HUES48 (cell line): ENCODE data around the gene UAP1.
"Not testable (repeated sequence)": the region's sequence is repeated elsewhere in the genome, so short reads cannot be mapped to it uniquely, and the experiment has no call there.

Source experiments
- H3K27ac ChIP-seq: one replicate; pipeline ENCODE4 v1.7.0; 2013; ENCODE audit warnings: low read depth, low read length, inconsistent platforms
- H3K27me3 ChIP-seq: 2 replicates; pipeline ENCODE4 v1.6.1; 2013; ENCODE audit warnings: mild to moderate bottlenecking, low read length; ENCODE audit not compliant: control insufficient read depth, insufficient read depth
- H3K36me3 ChIP-seq: 2 replicates; pipeline ENCODE4 v1.6.1; 2013; ENCODE audit warnings: low read length; ENCODE audit not compliant: control insufficient read depth, insufficient read depth
- H3K4me1 ChIP-seq: 2 replicates; pipeline ENCODE4 v1.6.1; 2013; ENCODE audit warnings: mild to moderate bottlenecking, low read length; ENCODE audit not compliant: control insufficient read depth, insufficient read depth
- H3K4me3 ChIP-seq: 2 replicates; pipeline ENCODE4 v1.5.1; 2013; ENCODE audit warnings: mild to moderate bottlenecking, low read depth, low read length
- H3K9ac ChIP-seq: 2 replicates; pipeline ENCODE4 v1.6.1; 2013; ENCODE audit warnings: mild to moderate bottlenecking, low read depth, low read length, moderate library complexity
- H3K9me3 ChIP-seq: 2 replicates; pipeline ENCODE4 v1.6.1; 2013; ENCODE audit warnings: low read length; ENCODE audit not compliant: control insufficient read depth, insufficient read depth

UAP1 gene

DNA sequence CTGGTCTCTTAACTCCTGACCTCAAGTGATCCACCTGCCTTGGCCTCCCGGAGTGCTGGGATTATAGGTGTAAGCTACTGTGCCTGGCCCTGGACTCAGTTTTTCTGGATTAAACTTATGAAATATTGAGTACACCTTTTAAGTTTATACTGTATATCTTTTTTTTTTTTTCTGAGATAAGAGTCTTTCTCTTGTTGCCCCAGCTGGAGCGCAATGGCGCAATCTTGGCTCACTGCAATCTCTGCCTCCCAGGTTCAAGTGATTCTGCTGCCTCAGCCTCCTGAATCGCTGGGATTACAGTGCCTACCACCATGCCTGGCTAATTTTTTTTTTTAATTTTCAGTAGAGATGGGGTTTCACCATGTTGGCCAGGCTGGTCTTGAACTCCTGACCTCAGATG lies 23.6 kb downstream of the UAP1 start:
- H3K9me3 ChIP-seq, H3K9ac ChIP-seq, H3K27ac ChIP-seq, H3K27me3 ChIP-seq, H3K4me3 ChIP-seq, H3K4me1 ChIP-seq: not testable (repeated sequence)
- H3K36me3 ChIP-seq = peaks cover 33% of the 10 kb centered on the region

DNA sequence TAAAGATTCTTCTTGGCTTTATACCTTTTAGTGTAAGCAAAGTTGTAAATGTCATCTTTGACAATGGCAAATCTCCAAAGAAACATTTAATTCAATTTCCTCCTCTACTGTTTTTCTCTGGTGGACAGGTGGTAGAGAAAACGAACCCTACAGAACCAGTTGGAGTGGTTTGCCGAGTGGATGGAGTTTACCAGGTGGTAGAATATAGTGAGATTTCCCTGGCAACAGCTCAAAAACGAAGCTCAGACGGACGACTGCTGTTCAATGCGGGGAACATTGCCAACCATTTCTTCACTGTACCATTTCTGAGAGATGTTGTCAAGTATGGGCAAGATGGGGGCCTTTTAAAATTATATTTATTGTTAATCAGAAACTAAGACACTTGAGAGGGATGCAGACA lies 25.8 kb downstream of the UAP1 start:
- Histone ChIP-seq H3K9ac (no peak overlapping the region), H3K27me3 (no peaks in the 10 kb centered on the region), H3K36me3 (peaks cover 15% of the 10 kb centered on the region), H3K4me3 (no peak overlapping the region), H3K9me3 (no peaks in the 10 kb centered on the region), H3K4me1 (no peaks in the 10 kb centered on the region), H3K27ac (no peak overlapping the region)

DNA sequence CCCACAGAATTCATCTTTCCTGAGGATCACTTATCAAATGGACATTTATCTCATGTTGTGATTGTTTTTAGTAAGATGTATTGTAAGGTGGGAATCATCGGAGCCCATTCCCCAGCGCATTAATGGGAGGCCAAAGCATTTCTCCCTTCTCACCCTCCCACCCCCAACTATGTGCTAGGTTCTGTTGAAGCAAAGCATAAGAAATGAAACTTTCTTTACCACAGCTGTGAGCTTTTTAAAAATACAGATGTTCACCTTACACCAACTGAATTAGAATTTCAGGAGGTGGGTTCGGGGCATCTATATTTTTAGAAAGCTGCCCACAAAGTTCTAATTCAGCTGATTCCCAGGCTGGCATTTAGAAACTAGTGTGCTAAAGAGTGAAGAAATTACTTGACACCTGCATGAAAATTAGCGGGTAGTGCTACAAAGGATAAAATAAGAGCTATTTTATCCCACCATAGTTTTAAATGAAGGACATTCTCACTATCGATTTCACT lies 26.3 kb downstream of the UAP1 start:
- Histone ChIP-seq H3K4me1 (no peaks in the 10 kb centered on the region), H3K9ac (no peak overlapping the region), H3K36me3 (peaks cover 19% of the 10 kb centered on the region), H3K4me3 (no peak overlapping the region), H3K27me3 (no peaks in the 10 kb centered on the region), H3K9me3 (no peaks in the 10 kb centered on the region), H3K27ac (no peak overlapping the region)

DNA sequence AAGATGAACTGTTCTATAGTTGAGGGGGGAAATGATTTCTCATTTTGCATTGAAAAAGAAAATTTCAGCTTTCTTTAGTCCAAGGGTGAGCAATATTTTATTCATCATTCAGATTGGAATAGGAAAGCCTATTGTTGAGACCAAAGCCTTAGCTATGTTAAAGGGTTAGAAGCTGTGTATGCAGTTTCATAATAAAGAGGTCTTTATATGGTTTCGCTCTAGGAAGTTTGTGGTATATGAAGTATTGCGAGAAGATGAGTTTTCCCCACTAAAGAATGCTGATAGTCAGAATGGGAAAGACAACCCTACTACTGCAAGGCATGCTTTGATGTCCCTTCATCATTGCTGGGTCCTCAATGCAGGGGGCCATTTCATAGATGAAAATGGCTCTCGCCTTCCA lies 28.6 kb downstream of the UAP1 start:
- Histone ChIP-seq H3K4me3 (no peak overlapping the region), H3K9ac (no peak overlapping the region), H3K4me1 (no peaks in the 10 kb centered on the region), H3K9me3 (no peaks in the 10 kb centered on the region), H3K27ac (no peak overlapping the region), H3K27me3 (no peaks in the 10 kb centered on the region), H3K36me3 (peaks cover 28% of the 10 kb centered on the region)

DNA sequence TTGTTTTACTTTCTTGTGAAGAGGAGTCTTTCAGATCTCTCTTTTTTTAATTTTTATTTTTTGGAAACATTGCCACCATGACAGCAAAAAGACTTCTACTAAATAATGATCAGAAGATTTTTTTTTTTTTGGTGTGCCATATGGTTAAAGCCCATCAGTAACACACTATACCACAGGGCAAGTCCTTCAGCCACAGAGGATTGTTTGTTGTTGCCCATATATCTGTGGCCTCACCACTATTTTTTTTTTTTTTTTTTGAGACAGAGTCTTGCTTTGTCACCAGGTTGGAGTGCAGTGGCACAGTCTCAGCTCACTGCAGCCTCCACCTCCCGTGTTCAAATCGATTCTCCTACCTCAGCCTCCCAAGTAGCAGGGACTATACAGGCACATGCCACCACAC lies 29.2 kb downstream of the UAP1 start:
- Histone ChIP-seq H3K9me3 (no peaks in the 10 kb centered on the region), H3K4me1 (no peaks in the 10 kb centered on the region), H3K27me3 (no peaks in the 10 kb centered on the region), H3K36me3 (peaks cover 28% of the 10 kb centered on the region), H3K27ac (no peak overlapping the region), H3K9ac (no peak overlapping the region), H3K4me3 (no peak overlapping the region)

DNA sequence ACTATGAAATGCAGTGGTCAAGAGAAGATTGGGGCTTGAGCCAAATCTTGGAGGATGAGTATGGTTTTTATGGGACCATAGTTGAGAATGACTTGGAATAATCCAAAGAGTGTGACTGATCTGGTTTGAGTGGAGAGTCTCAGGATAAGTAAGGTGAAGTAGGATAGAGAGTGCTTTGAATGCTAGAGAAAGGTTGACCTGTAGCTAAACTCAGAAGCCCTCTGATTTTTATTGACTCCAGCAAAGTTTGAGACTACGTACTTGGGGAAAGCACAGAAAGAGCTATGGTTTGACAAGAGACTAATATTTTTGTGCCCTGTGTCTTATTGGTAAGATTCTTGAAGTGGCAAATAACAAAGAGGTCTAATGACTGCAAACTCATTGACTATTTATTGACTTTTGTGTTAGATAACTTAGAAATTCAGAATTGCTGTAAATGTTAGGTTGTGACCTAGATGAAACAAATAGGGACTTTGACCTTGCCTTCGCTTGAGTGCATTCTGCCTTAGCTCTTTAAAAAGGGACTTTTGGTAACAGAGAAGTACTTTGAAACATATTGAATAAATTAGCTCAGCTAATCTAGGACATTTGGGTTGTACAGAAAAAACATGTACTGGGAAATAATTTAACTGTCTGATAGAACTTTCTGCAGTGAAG lies 35.1 kb downstream of the UAP1 start:
- Histone ChIP-seq H3K9ac (no peak overlapping the region), H3K36me3 (peaks cover 26% of the 10 kb centered on the region), H3K4me3 (no peak overlapping the region)

DNA sequence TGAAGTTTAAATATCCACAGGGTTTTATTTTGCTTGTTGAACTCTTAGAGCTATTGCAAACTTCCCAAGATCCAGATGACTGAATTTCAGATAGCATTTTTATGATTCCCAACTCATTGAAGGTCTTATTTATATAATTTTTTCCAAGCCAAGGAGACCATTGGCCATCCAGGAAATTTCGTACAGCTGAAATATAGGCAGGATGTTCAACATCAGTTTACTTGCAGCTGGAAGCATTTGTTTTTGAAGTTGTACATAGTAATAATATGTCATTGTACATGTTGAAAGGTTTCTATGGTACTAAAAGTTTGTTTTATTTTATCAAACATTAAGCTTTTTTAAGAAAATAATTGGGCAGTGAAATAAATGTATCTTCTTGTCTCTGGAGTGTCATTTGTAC lies 37.9 kb downstream of the UAP1 start:
- H3K4me3 ChIP-seq = no peak overlapping the region
- no peaks in the 10 kb centered on the region for H3K27me3 ChIP-seq
- H3K9ac ChIP-seq = no peak overlapping the region
- H3K27ac ChIP-seq = no peak overlapping the region
- H3K9me3 ChIP-seq = no peaks in the 10 kb centered on the region
- H3K36me3 ChIP-seq = peaks cover 19% of the 10 kb centered on the region
- no peaks in the 10 kb centered on the region for H3K4me1 ChIP-seq

More for the DNA sequence above, 35.1 kb downstream of the UAP1 start:
- no peak overlapping the region for H3K27ac ChIP-seq
- H3K9me3 ChIP-seq = no peaks in the 10 kb centered on the region
- no peaks in the 10 kb centered on the region for H3K4me1 ChIP-seq
- H3K27me3 ChIP-seq = no peaks in the 10 kb centered on the region

DNA sequence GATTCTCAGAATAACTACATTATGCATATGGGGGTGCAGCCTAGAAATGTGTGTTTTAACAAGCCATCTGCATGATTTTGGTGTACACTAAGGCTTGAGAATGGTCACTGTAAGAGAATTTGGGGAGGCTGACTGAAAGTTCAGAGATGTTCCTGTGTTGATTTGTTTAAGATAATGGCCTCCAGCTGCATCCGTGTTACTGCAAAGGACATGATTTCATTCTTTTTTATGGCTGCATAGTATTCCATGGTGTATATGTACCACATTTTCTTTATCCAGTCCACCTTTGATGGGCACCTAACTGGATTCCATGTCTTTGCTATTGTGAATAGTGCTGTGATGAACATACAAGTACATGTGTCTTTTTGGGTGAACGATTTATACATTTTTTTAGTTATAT lies 41.6 kb downstream of the UAP1 start:
- not testable (repeated sequence) for H3K9me3 ChIP-seq, H3K4me1 ChIP-seq, H3K36me3 ChIP-seq, H3K27me3 ChIP-seq, H3K4me3 ChIP-seq, H3K9ac ChIP-seq, H3K27ac ChIP-seq

DNA sequence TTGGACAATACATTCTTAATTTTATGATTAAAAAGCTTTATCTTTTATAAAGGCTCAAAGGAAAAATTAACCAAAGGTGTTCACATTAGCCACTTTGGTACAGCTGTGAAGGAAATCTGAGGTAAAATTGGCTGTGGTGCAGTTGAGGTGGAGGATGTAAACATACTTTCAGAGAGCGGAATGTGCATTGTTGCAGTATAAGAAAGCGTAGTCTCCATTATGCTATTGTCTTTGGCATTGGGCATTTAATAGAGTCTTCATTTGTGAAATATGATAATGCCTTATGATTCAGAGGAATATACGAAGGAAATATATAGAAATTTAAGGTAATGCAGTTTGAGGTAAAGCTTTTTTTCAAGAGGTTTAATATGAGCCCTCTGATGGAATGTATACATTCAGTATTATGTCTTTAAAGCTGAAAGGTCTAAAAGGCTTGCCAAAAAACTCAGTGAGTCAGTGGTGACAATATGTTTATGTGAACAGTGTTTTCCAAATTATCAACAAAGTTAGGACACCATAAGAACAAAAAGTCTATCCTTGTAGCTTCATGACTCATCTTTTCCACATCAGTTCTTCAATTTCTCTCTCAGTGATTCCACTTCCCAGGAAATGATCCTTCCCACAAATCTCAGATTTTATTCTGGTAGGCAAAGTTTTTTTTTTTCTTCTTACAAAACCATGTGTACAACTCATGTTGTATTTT lies 43.9 kb downstream of the UAP1 start:
- H3K9ac ChIP-seq = no peak overlapping the region
- no peaks in the 10 kb centered on the region for H3K9me3 ChIP-seq
- H3K4me3 ChIP-seq = no peak overlapping the region
- no peak overlapping the region for H3K27ac ChIP-seq
- no peaks in the 10 kb centered on the region for H3K27me3 ChIP-seq
- H3K36me3 ChIP-seq = peaks cover 4% of the 10 kb centered on the region; the same call in 1 of the 2 replicates
- no peaks in the 10 kb centered on the region for H3K4me1 ChIP-seq

DNA sequence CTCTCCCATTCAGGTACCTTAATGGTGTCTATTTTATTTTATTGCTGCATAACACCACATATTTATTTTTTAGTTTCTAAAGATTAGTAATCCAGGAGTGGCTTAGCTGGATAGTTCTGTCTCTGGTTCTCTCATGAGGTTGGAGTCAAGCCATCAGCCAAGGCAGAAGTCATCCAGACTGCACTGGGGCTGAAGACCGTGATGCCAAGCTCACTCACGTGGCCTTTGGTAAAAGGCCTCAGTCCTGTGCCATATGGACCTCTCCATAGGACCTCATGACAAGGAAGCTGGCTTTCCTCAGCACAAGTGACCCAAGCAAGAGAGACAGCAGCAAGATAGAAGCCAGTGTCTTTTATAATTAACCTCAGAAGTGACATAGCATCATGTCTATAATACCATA lies 47.8 kb downstream of the UAP1 start:
- Histone ChIP-seq H3K4me1 (no peaks in the 10 kb centered on the region), H3K27me3 (no peaks in the 10 kb centered on the region), H3K27ac (no peak overlapping the region), H3K9me3 (no peaks in the 10 kb centered on the region), H3K36me3 (no peaks in the 10 kb centered on the region), H3K4me3 (no peak overlapping the region), H3K9ac (no peak overlapping the region)

DNA sequence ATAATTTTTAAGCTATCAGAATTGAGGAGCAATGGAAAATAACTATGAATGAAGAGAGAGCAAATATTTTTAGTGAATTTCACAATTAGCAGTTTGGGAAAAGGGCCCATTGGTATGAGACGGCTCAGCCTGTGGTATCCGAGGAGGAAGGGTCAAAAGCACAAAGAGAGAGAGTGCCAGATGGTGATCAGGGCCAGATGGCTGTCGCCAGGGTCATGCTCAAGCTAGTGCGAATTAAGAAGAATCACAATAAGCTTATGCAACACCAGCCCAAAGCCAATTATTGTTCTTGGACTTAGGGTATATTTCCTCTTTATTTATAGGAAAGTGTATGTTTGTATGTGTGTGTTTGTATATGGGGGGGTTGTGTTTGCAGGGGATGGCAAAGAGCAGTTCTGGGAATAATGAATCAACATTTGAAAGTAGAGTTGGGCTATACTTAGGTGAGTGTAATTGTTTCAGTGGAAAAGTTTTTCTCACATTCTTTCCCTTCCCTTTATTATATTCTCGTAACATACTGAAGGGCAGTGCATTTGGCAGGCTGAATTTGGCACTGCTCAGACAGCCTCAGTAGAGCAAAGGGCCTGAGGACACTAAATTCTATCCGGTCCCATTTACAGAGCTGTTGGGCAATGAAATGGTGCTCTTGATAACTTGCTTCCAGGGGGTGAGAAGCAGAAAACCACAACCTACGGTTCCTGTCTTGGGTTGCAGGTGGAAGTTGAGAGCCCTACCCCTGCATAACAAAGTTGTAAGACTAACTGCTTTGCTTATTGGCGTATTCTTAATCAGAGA lies 51.3 kb downstream of the UAP1 start:
- Histone ChIP-seq H3K4me3 (no peak overlapping the region), H3K9me3 (peaks cover 12% of the 10 kb centered on the region; the same call in 1 of the 2 replicates), H3K27ac (no peak overlapping the region), H3K36me3 (no peaks in the 10 kb centered on the region), H3K27me3 (no peaks in the 10 kb centered on the region), H3K4me1 (no peaks in the 10 kb centered on the region), H3K9ac (no peak overlapping the region)
